HG02642 (cell line): ENCODE results near the gene NUAK2.

Experiments
- ATAC-seq: cut with Tn5 transposase; IDR thresholded peaks from one replicate; pipeline ENCODE4 v1.9.1; 2021; ENCODE audit warnings: mild to moderate bottlenecking; ENCODE audit not compliant: unreplicated experiment, poor library complexity

Gene NUAK2

GRCh38 chr1:205323794-205324193 is 2.2 kb upstream of the NUAK2 start:
- no peak for ATAC-seq

GRCh38 chr1:205321959-205322283 is 376 bp upstream of the NUAK2 start:
- ATAC-seq = no peak

GRCh38 chr1:205319081-205320018 is 2.2 kb downstream of the NUAK2 start:
- no peak for ATAC-seq

GRCh38 chr1:205318231-205318991 is 3.1 kb downstream of the NUAK2 start:
- ATAC-seq = no peak

- no peak for ATAC-seq
Observed at GRCh38 chr1:205317311-205317917, 4.1 kb downstream of the NUAK2 start.

GRCh38 chr1:205316161-205316566 is 5.4 kb downstream of the NUAK2 start:
- no peak for ATAC-seq

GRCh38 chr1:205315008-205315618 is 6.4 kb downstream of the NUAK2 start:
- ATAC-seq = no peak

- peak; percentile 56 for ATAC-seq
Observed at GRCh38 chr1:205313563-205314308, 7.8 kb downstream of the NUAK2 start.

GRCh38 chr1:205312866-205313562 is 8.5 kb downstream of the NUAK2 start:
- ATAC-seq = no peak

GRCh38 chr1:205310976-205311704 is 10.4 kb downstream of the NUAK2 start:
- ATAC-seq = no peak

GRCh38 chr1:205309741-205310140 is 11.8 kb downstream of the NUAK2 start:
- ATAC-seq = no peak

- ATAC-seq = no peak
Observed at GRCh38 chr1:205306929-205307566, 14.5 kb downstream of the NUAK2 start.

GRCh38 chr1:205304695-205305070 is 16.9 kb downstream of the NUAK2 start:
- ATAC-seq = no peak

- ATAC-seq = no peak
Observed at GRCh38 chr1:205304046-205304694, 17.4 kb downstream of the NUAK2 start.

- ATAC-seq = no peak
Observed at GRCh38 chr1:205303247-205303888, 18.2 kb downstream of the NUAK2 start.

- no peak for ATAC-seq
Observed at GRCh38 chr1:205301842-205302588, 19.5 kb downstream of the NUAK2 start.
